HG03045 (cell line): Measurements from ENCODE around the gene MUC22.

Experiments used
- ATAC-seq: cut with Tn5 transposase; IDR thresholded peaks from one replicate; pipeline ENCODE4 v1.9.1; 2021; ENCODE audit warnings: mild to moderate bottlenecking, moderate library complexity; ENCODE audit not compliant: unreplicated experiment

The MUC22 gene

GRCh38 chr6:31074401-31074800 lies 64.1 kb downstream of the MUC22 start:
- ATAC-seq, result no peak

- no peak for ATAC-seq
Observed at GRCh38 chr6:31075528-31075927, 65.3 kb downstream of the MUC22 start.

GRCh38 chr6:31076611-31077010 lies 66.3 kb downstream of the MUC22 start:
- ATAC-seq, result no peak

GRCh38 chr6:31079656-31080261 lies 69.5 kb downstream of the MUC22 start:
- no peak for ATAC-seq

- no peak for ATAC-seq
Observed at GRCh38 chr6:31081872-31082271, 71.6 kb downstream of the MUC22 start.

GRCh38 chr6:31083742-31084354 lies 73.6 kb downstream of the MUC22 start:
- ATAC-seq, result no peak
